Upper lobe of left lung (tissue), 6 donors: ENCODE results near the gene PHACTR1. TPM values are rescaled to one million over a fixed set of nuclear protein-coding genes. Genes with fewer than 3 reads are reported as not detected.

ENCODE experiments used
- ATAC-seq, 2 donors: fragments of 200-7000 bp; cut with Tn5 transposase; one replicate each; pipeline ENCODE4 v1.9.1; 2022; ENCODE audit warnings: mild to moderate bottlenecking in 2 of 2, moderate library complexity in 2 of 2; ENCODE audit not compliant: low FRiP score in 2 of 2
- DNase-seq, 2 donors: peaks; one replicate each; pipeline ENCODE4 v3.0.0-alpha.2; 2019 to 2020
- H3K27ac ChIP-seq, 4 donors: fragments of 200-600 bp; sonication (generic); one replicate each; pipeline ENCODE4 v1.5.1; 2016 to 2019
- H3K27me3 ChIP-seq, 4 donors: fragments of 200-600 bp; sonication (generic); one replicate each; pipeline ENCODE4 v1.5.1; 2017 to 2019
- H3K36me3 ChIP-seq, 4 donors: fragments of 200-600 bp; sonication (generic); one replicate each; pipeline ENCODE4 v1.5.1; 2016 to 2019
- H3K4me1 ChIP-seq, 4 donors: fragments of 200-600 bp; sonication (generic); one replicate each; pipeline ENCODE4 v1.5.1; 2018 to 2019
- H3K4me3 ChIP-seq, 4 donors: fragments of 200-600 bp; sonication (generic); one replicate each; pipeline ENCODE4 v1.5.1; 2017 to 2019; ENCODE audit warnings: mild to moderate bottlenecking in 2 of 4, moderate library complexity in 1 of 4
- H3K9me3 ChIP-seq, 4 donors: fragments of 200-600 bp; sonication (generic); one replicate each; pipeline ENCODE4 v1.5.1; 2018 to 2019
- EP300 ChIP-seq, 4 donors: sonication (generic); formaldehyde crosslinking; IDR thresholded peaks; one replicate each; pipeline ENCODE4 v1.5.1; 2017; ENCODE audit warnings: antibody characterized with exemption in 4 of 4, control low read depth in 2 of 4
- POLR2A ChIP-seq, 4 donors: fragments of 450-650 bp; IDR thresholded peaks; one replicate each; pipeline ENCODE4 v1.5.1; 2016 to 2017; ENCODE audit warnings: antibody characterized with exemption in 4 of 4, mild to moderate bottlenecking in 2 of 4
- POLR2AphosphoS5 ChIP-seq, 2 donors: sonication (generic); formaldehyde crosslinking; IDR thresholded peaks; one replicate each; pipeline ENCODE4 v1.5.1; 2017; ENCODE audit warnings: antibody characterized with exemption in 2 of 2
- WGBS, 2 donors: methylation state at CpG; one replicate each; pipeline ENCODE4 v1.1.5; 2017 to 2018; 5-methylcytosine and 5-hydroxymethylcytosine counted together
- total RNA-seq, 6 donors: library from RNA; depleted of rRNA in 4 of 6; stranded (reverse); fragments of >200 nt in 4 of 6; gene quantifications; one replicate each; pipeline versions ENCODE4 v1.1.0 to v1.2.1, GENCODE V29; 2016 to 2021
- TF ChIP-seq, protein P1 (sequence below), 6 experiments: fragments of 450-650 bp in 4 of 6; fragments of 200-600 bp in 2 of 6; sonication (generic) in 2 of 6; IDR thresholded peaks; one replicate each; pipeline ENCODE4 v1.5.1; 2016 to 2019; ENCODE audit warnings: antibody characterized with exemption in 6 of 6
- donor health status: DM: no; HTN: no; CAD: no; lungs with moderate emphysema.
- donor health status: DM: no; HTN: yes; CAD: no; lungs with severe emphysema.

PHACTR1 gene
- total RNA-seq, 6 donors from 2014 or later = 63.2 to 121 (median 90.9) TPM

- no peaks in the 10 kb centered on the region for H3K9me3 ChIP-seq
- no peak for TF ChIP-seq POLR2A (IDR thresholded peaks at IDR 0.05)
- TF ChIP-seq EP300 (IDR thresholded peaks at IDR 0.05) = no peak
- TF ChIP-seq, protein P1, sequence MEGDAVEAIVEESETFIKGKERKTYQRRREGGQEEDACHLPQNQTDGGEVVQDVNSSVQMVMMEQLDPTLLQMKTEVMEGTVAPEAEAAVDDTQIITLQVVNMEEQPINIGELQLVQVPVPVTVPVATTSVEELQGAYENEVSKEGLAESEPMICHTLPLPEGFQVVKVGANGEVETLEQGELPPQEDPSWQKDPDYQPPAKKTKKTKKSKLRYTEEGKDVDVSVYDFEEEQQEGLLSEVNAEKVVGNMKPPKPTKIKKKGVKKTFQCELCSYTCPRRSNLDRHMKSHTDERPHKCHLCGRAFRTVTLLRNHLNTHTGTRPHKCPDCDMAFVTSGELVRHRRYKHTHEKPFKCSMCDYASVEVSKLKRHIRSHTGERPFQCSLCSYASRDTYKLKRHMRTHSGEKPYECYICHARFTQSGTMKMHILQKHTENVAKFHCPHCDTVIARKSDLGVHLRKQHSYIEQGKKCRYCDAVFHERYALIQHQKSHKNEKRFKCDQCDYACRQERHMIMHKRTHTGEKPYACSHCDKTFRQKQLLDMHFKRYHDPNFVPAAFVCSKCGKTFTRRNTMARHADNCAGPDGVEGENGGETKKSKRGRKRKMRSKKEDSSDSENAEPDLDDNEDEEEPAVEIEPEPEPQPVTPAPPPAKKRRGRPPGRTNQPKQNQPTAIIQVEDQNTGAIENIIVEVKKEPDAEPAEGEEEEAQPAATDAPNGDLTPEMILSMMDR (IDR thresholded peaks at IDR 0.05) = peak in 3 of 6 experiments; percentile 31 to 45 (median 36)
- no peak overlapping the region for H3K27ac ChIP-seq
- H3K36me3 ChIP-seq = no peaks in the 10 kb centered on the region
- DNase-seq (no peak), ATAC-seq (no peak)
- no peaks in the 10 kb centered on the region for H3K4me1 ChIP-seq
- no peak overlapping the region for H3K4me3 ChIP-seq
- no peaks in the 10 kb centered on the region for H3K27me3 ChIP-seq
- WGBS, 2 donors = 83 to 84% methylated on average over 11 of the region's 11 CpGs
These were observed 128.0 kb downstream of the PHACTR1 start for GRCh38 chr6:12844284-12845223.

GRCh38 chr6:12845224-12846004 lies 128.8 kb downstream of the PHACTR1 start:
- 61 to 69% methylated on average over 10 of the region's 10 CpGs for WGBS, 2 donors
- no peak for ATAC-seq
- Histone ChIP-seq H3K9me3 (no peaks in the 10 kb centered on the region), H3K4me3 (no peak overlapping the region), H3K27me3 (no peaks in the 10 kb centered on the region), H3K4me1 (no peaks in the 10 kb centered on the region), H3K27ac (no peak overlapping the region), H3K36me3 (no peaks in the 10 kb centered on the region)
- no peak for DNase-seq
- no peak for TF ChIP-seq POLR2A (IDR thresholded peaks at IDR 0.05)
- TF ChIP-seq EP300 (IDR thresholded peaks at IDR 0.05) = no peak
- TF ChIP-seq, protein P1 (IDR thresholded peaks at IDR 0.05) = no peak
- no peak for TF ChIP-seq POLR2AphosphoS5 (IDR thresholded peaks at IDR 0.05)

GRCh38 chr6:12848964-12849808 lies 132.6 kb downstream of the PHACTR1 start:
- no peaks in the 10 kb centered on the region for H3K36me3 ChIP-seq
- H3K9me3 ChIP-seq = no peaks in the 10 kb centered on the region
- no peaks in the 10 kb centered on the region for H3K4me1 ChIP-seq
- DNase-seq = no peak
- ATAC-seq = no peak
- H3K27ac ChIP-seq = no peak overlapping the region
- no peak overlapping the region for H3K4me3 ChIP-seq
- no peak for TF ChIP-seq EP300 (IDR thresholded peaks at IDR 0.05)
- no peak for TF ChIP-seq POLR2AphosphoS5 (IDR thresholded peaks at IDR 0.05)
- TF ChIP-seq, protein P1 (IDR thresholded peaks at IDR 0.05) = no peak
- no peak for TF ChIP-seq POLR2A (IDR thresholded peaks at IDR 0.05)
- WGBS, 2 donors = 80 to 82% methylated on average over 13 of the region's 13 CpGs
- H3K27me3 ChIP-seq = no peaks in the 10 kb centered on the region

DNA sequence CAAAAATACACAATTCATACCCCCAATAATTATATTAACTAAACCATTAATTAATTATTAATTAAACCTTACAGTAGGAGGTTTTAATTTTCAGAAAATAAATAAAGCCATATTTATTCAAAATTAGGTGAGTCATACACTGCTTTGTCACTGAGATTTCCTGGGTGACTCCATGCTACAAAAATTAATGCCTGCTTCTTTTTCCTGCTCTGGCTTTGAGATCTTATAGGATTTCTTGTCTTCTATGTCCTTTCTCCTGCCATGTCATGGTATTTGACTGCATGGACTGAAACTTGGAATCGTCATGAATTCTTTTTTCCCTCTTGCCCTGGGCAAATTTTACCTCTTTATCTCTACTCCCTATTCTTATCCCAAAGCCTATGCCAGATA lies 133.2 kb downstream of the PHACTR1 start:
- no peak overlapping the region for H3K4me3 ChIP-seq
- H3K4me1 ChIP-seq = no peaks in the 10 kb centered on the region
- no peaks in the 10 kb centered on the region for H3K27me3 ChIP-seq
- TF ChIP-seq EP300 (IDR thresholded peaks at IDR 0.05) (no peak), POLR2AphosphoS5 (IDR thresholded peaks at IDR 0.05) (no peak), POLR2A (IDR thresholded peaks at IDR 0.05) (no peak)
- TF ChIP-seq, protein P1 (IDR thresholded peaks at IDR 0.05) = no peak
- DNase-seq = no peak
- H3K36me3 ChIP-seq = no peaks in the 10 kb centered on the region
- no peaks in the 10 kb centered on the region for H3K9me3 ChIP-seq
- ATAC-seq = no peak
- H3K27ac ChIP-seq = no peak overlapping the region
- 80 to 91% methylated on average over 1 of the region's 1 CpG for WGBS, 2 donors
